ENCODE results near the gene PRAC2. TPM values are rescaled to one million over a fixed set of nuclear protein-coding genes. Genes with fewer than 3 reads are reported as not detected.

PRAC2 gene
- total and polyA plus RNA-seq, 3 donors from 2014 or later: 0.86 to 3.2 (median 2.6) TPM

MicroRNA genes within 50 kb of the gene (microRNA counts, 767-probe panel; counts per million panel counts)
- microRNA hsa-miR-3185: 0 to 152 counts per million in 2 donors

Small RNA genes lying within 50 kb of the gene (microRNA-seq; reads per million reads assigned to microRNA genes)
- 0 reads per million in 2 donors for gene MIR3185 (ENCODE audit: borderline number of aligned reads in 2 of 2, borderline replicate concordance in 1 of 2)

Small RNA genes lying within 50 kb of the gene (small RNA-seq; reads per million reads assigned to genes)
- gene AC091179.2: 0 to 0.09 reads per million in 2 donors
- gene COX6B1P2: 0 reads per million in 2 donors
- gene MIR3185: 0 reads per million in 2 donors
- 0 reads per million in 2 donors for gene RF02132
- gene RF02133: 0 reads per million in 2 donors
- 0 reads per million in 2 donors for gene RN7SL125P

Other genes starting within 250 kb of the PRAC2 start
- 1 to 10 TPM in 1 of 2 donors, not detected in 1; 1.1 TPM for gene HOXB1, start 192.2 kb upstream of the PRAC2 start, total RNA-seq
- gene HOXB1, start 192.2 kb upstream of the PRAC2 start, polyA plus RNA-seq (ENCODE audit: insufficient read depth, low read depth, low replicate concordance): not detected
- gene HOXB2, start 178.1 kb upstream of the PRAC2 start, total RNA-seq: 1 to 10 TPM; 1.8 to 3.3 TPM
- gene HOXB2, start 178.1 kb upstream of the PRAC2 start, polyA plus RNA-seq (ENCODE audit: insufficient read depth, low read depth, low replicate concordance): 4.2 TPM
- 1 to 10 TPM; 1.6 to 1.8 TPM for gene HOXB4, start 144.8 kb upstream of the PRAC2 start, total RNA-seq
- 1.6 TPM for gene HOXB4, start 144.8 kb upstream of the PRAC2 start, polyA plus RNA-seq (ENCODE audit: insufficient read depth, low read depth, low replicate concordance)
- 10 to 100 TPM in 1 of 2 donors, 1 to 10 TPM in 1; 9.2 to 10.6 TPM for gene HOXB3, start 132.9 kb upstream of the PRAC2 start, total RNA-seq
- gene HOXB3, start 132.9 kb upstream of the PRAC2 start, polyA plus RNA-seq (ENCODE audit: insufficient read depth, low read depth, low replicate concordance): 11.4 TPM
- under 1 TPM; 0.50 to 0.71 TPM for gene HOXB5, start 129.4 kb upstream of the PRAC2 start, total RNA-seq
- gene HOXB5, start 129.4 kb upstream of the PRAC2 start, polyA plus RNA-seq (ENCODE audit: insufficient read depth, low read depth, low replicate concordance): 1.7 TPM
- 1 to 10 TPM; 2.0 to 4.3 TPM for gene HOXB6, start 118.2 kb upstream of the PRAC2 start, total RNA-seq
- 3.0 TPM for gene HOXB6, start 118.2 kb upstream of the PRAC2 start, polyA plus RNA-seq (ENCODE audit: insufficient read depth, low read depth, low replicate concordance)
- gene HOXB7, start 112.2 kb upstream of the PRAC2 start, total RNA-seq: 1 to 10 TPM; 2.8 to 3.2 TPM
- 4.4 TPM for gene HOXB7, start 112.2 kb upstream of the PRAC2 start, polyA plus RNA-seq (ENCODE audit: insufficient read depth, low read depth, low replicate concordance)
- 1 to 10 TPM; 2.0 to 2.7 TPM for gene HOXB8, start 107.9 kb upstream of the PRAC2 start, total RNA-seq
- gene HOXB8, start 107.9 kb upstream of the PRAC2 start, polyA plus RNA-seq (ENCODE audit: insufficient read depth, low read depth, low replicate concordance): 1.2 TPM
- gene HOXB9, start 96.8 kb upstream of the PRAC2 start, total RNA-seq: under 1 TPM; 0.31 to 0.94 TPM
- gene HOXB9, start 96.8 kb upstream of the PRAC2 start, polyA plus RNA-seq (ENCODE audit: insufficient read depth, low read depth, low replicate concordance): 0.76 TPM
- not detected for gene PRAC1, start 667 bp upstream of the PRAC2 start, total RNA-seq
- not detected for gene PRAC1, start 667 bp upstream of the PRAC2 start, polyA plus RNA-seq (ENCODE audit: insufficient read depth, low read depth, low replicate concordance)
- gene HOXB13, start 5.6 kb downstream of the PRAC2 start, total RNA-seq: under 1 TPM in 1 of 2 donors, not detected in 1; 0.24 TPM
- gene HOXB13, start 5.6 kb downstream of the PRAC2 start, polyA plus RNA-seq (ENCODE audit: insufficient read depth, low read depth, low replicate concordance): not detected
- gene TTLL6, start 94.0 kb downstream of the PRAC2 start, total RNA-seq: 10 to 100 TPM; 18.5 to 44.3 TPM
- 70.9 TPM for gene TTLL6, start 94.0 kb downstream of the PRAC2 start, polyA plus RNA-seq (ENCODE audit: insufficient read depth, low read depth, low replicate concordance)
- gene CALCOCO2, start 107.8 kb downstream of the PRAC2 start, total RNA-seq: 100 to 1,000 TPM; 117 to 153 TPM
- 351 TPM for gene CALCOCO2, start 107.8 kb downstream of the PRAC2 start, polyA plus RNA-seq (ENCODE audit: insufficient read depth, low read depth, low replicate concordance)
- gene ATP5MC1, start 169.6 kb downstream of the PRAC2 start, total RNA-seq: 10 to 100 TPM; 59.9 to 62.6 TPM
- 124 TPM for gene ATP5MC1, start 169.6 kb downstream of the PRAC2 start, polyA plus RNA-seq (ENCODE audit: insufficient read depth, low read depth, low replicate concordance)
- 100 to 1,000 TPM in 1 of 2 donors, 10 to 100 TPM in 1; 82.3 to 107 TPM for gene UBE2Z, start 185.2 kb downstream of the PRAC2 start, total RNA-seq
- 74.6 TPM for gene UBE2Z, start 185.2 kb downstream of the PRAC2 start, polyA plus RNA-seq (ENCODE audit: insufficient read depth, low read depth, low replicate concordance)
- 100 to 1,000 TPM in 1 of 2 donors, 10 to 100 TPM in 1; 71.9 to 100 TPM for gene SNF8, start 221.7 kb downstream of the PRAC2 start, total RNA-seq
- 123 TPM for gene SNF8, start 221.7 kb downstream of the PRAC2 start, polyA plus RNA-seq (ENCODE audit: insufficient read depth, low read depth, low replicate concordance)
- gene GIP, start 245.4 kb downstream of the PRAC2 start, total RNA-seq: 1 to 10 TPM in 1 of 2 donors, not detected in 1; 1.3 TPM
- gene GIP, start 245.4 kb downstream of the PRAC2 start, polyA plus RNA-seq (ENCODE audit: insufficient read depth, low read depth, low replicate concordance): not detected